IMR-90 (cell line): Measurements from ENCODE around the gene AQP6.

Experiments
- TF ChIP-seq, protein P1 (sequence below): fragments of 150-350 bp; IDR thresholded peaks from 2 replicates; pipeline ENCODE4 v1.6.1; 2017; ENCODE audit warnings: mild to moderate bottlenecking, antibody characterized with exemption, low read length, low read depth
- TF ChIP-seq, protein P2 (sequence below): conservative IDR thresholded peaks from 2 replicates; pipeline ENCODE4 v1.5.1; 2012; ENCODE audit warnings: mild to moderate bottlenecking, low read depth, low read length, improper control_type of control experiment

DNA sequence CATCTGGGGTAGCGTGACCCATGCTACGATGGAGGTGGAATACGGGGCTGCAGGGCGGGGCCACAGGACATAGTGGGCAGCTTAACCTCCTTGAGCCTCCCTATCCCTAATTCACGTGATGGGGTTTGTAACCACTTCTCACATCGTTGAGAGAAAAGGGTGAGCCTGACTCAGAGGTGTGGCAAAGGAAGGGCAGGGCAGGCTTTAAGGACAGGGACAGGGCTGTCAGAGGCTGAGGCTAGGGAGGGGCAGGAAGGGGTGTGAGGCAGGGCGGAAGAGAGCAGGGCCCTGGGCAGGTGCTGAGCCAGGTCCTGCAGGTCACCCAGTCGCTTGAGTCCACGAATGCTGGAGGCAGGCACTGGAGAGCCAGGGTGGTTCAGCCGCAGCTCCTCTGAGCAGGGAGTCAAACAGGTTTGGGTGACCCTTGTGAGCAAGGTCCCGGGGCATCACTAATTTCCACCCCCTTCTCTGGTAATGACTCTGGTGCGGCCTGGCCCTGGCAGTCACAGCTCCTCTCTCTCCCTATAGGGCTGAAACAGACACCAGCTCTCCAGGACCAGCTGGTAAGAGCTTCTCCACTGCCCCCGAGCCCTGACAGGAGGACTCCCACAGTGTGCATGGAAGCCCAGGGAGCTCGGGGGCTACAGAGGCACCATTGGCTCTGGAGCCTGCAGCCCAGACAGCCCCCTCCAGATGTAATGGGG lies 29.7 kb upstream of the AQP6 start:
- TF ChIP-seq, protein P1, sequence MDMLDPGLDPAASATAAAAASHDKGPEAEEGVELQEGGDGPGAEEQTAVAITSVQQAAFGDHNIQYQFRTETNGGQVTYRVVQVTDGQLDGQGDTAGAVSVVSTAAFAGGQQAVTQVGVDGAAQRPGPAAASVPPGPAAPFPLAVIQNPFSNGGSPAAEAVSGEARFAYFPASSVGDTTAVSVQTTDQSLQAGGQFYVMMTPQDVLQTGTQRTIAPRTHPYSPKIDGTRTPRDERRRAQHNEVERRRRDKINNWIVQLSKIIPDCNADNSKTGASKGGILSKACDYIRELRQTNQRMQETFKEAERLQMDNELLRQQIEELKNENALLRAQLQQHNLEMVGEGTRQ, result no peak
- TF ChIP-seq, protein P2, sequence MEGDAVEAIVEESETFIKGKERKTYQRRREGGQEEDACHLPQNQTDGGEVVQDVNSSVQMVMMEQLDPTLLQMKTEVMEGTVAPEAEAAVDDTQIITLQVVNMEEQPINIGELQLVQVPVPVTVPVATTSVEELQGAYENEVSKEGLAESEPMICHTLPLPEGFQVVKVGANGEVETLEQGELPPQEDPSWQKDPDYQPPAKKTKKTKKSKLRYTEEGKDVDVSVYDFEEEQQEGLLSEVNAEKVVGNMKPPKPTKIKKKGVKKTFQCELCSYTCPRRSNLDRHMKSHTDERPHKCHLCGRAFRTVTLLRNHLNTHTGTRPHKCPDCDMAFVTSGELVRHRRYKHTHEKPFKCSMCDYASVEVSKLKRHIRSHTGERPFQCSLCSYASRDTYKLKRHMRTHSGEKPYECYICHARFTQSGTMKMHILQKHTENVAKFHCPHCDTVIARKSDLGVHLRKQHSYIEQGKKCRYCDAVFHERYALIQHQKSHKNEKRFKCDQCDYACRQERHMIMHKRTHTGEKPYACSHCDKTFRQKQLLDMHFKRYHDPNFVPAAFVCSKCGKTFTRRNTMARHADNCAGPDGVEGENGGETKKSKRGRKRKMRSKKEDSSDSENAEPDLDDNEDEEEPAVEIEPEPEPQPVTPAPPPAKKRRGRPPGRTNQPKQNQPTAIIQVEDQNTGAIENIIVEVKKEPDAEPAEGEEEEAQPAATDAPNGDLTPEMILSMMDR, result no peak
